Mesendoderm (in vitro differentiated cells): ENCODE measurements around the gene FARSA. TPM values are rescaled to one million over a fixed set of nuclear protein-coding genes. Genes with fewer than 3 reads are reported as not detected.

Experiments
- DNase-seq: peaks from one replicate; pipeline ENCODE4 v3.0.0; 2013
- H2AK5ac ChIP-seq: 2 replicates; pipeline ENCODE4 v1.6.1; 2013; ENCODE audit warnings: low read length, inconsistent platforms
- H2BK120ac ChIP-seq: 2 replicates; pipeline ENCODE4 v1.6.1; 2013; ENCODE audit warnings: low read depth, mild to moderate bottlenecking, low read length, moderate library complexity, mixed read lengths
- H2BK15ac ChIP-seq: replicated peaks from 2 replicates; pipeline ENCODE4 v1.6.1; 2013; ENCODE audit warnings: low read depth, mild to moderate bottlenecking, moderate library complexity
- H2BK5ac ChIP-seq: 2 replicates; pipeline ENCODE4 v1.6.1; 2013; ENCODE audit warnings: low read length, inconsistent platforms
- H3K18ac ChIP-seq: 2 replicates; pipeline ENCODE4 v1.6.1; 2013; ENCODE audit warnings: mild to moderate bottlenecking, low read length, mixed read lengths
- H3K23ac ChIP-seq: one replicate; pipeline ENCODE4 v1.6.1; 2013; ENCODE audit warnings: low read length
- H3K27ac ChIP-seq: 2 replicates; pipeline ENCODE4 v1.5.1; 2013; ENCODE audit warnings: low read depth, mild to moderate bottlenecking, inconsistent platforms, low read length, moderate library complexity
- H3K27me3 ChIP-seq: 2 replicates; pipeline ENCODE4 v1.6.1; 2013; ENCODE audit warnings: low read length, control low read depth, mild to moderate bottlenecking, inconsistent platforms; ENCODE audit not compliant: insufficient read depth, poor library complexity
- H3K36me3 ChIP-seq: 2 replicates; pipeline ENCODE4 v1.6.1; 2013; ENCODE audit warnings: low read length, inconsistent platforms; ENCODE audit not compliant: control insufficient read depth, insufficient read depth
- H3K4ac ChIP-seq: one replicate; pipeline ENCODE4 v1.6.1; 2013; ENCODE audit warnings: low read depth, mild to moderate bottlenecking, low read length, moderate library complexity
- H3K4me1 ChIP-seq: 2 replicates; pipeline ENCODE4 v1.6.1; 2013; ENCODE audit warnings: low read depth, low read length, inconsistent platforms; ENCODE audit not compliant: control insufficient read depth
- H3K4me2 ChIP-seq: 2 replicates; pipeline ENCODE4 v1.6.1; 2013; ENCODE audit warnings: low read length
- H3K4me3 ChIP-seq: 2 replicates; pipeline ENCODE4 v1.5.1; 2013; ENCODE audit warnings: mild to moderate bottlenecking, low read length
- H3K56ac ChIP-seq: one replicate; pipeline ENCODE4 v1.6.1; 2013; ENCODE audit warnings: low read length
- H3K79me1 ChIP-seq: 2 replicates; pipeline ENCODE4 v1.6.1; 2013; ENCODE audit warnings: low read length, inconsistent platforms
- H3K79me2 ChIP-seq: 2 replicates; pipeline ENCODE4 v1.6.1; 2013; ENCODE audit warnings: mild to moderate bottlenecking, low read length; ENCODE audit not compliant: control insufficient read depth, insufficient read depth
- H3K9ac ChIP-seq: 2 replicates; pipeline ENCODE4 v1.6.1; 2013; ENCODE audit warnings: low read length, inconsistent platforms
- H4K5ac ChIP-seq: one replicate; pipeline ENCODE4 v1.6.1; 2013; ENCODE audit warnings: low read length
- H4K8ac ChIP-seq: one replicate; pipeline ENCODE4 v1.6.1; 2013; ENCODE audit warnings: low read depth, mild to moderate bottlenecking, control low read depth, low read length, moderate library complexity
- WGBS: extraction: QIAGEN DNeasy Blood & Tissue Kit; methylation state at CpG from one replicate; pipeline ENCODE4 v1.1.7; 2013; ENCODE audit warnings: low lambda C conversion rate, missing lambda C conversion rate; ENCODE audit not compliant: insufficient coverage; ENCODE audit errors: extremely low coverage; 5-methylcytosine and 5-hydroxymethylcytosine counted together
- small RNA-seq: library from polyadenylated mRNA; stranded (forward); fragments of <200 nt; extraction: miRNeasy Mini kit (QIAGEN cat#:217004); gene quantifications from one replicate; pipeline ENCODE3, GENCODE V24; 2013; ENCODE audit not compliant: insufficient read depth

Gene FARSA

DNA sequence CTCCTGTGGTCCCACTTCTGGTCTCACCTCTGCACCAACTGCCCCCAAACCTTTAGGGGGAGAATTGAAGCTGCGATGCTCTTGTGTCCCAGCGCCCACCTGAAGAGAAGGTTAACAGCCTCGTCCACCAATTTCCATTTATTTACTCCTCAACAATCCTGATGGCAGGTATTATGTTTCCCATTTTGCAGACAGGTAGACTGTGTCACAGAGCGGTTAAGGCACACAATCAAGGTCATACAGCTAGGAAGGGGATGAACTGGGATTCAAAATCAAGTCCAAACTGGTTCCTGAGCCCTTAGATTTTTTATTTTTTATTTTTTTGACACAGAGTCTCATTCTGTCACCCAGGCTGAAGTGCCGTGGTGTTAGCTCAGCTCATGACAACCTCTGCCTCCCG, 58.4 kb downstream of the FARSA start:
- Histone ChIP-seq H2AK5ac (no peak overlapping the region), H3K4me1 (no peaks in the 10 kb centered on the region)
- no CpG with 5 or more reads among the region's 6 CpGs for WGBS

DNA sequence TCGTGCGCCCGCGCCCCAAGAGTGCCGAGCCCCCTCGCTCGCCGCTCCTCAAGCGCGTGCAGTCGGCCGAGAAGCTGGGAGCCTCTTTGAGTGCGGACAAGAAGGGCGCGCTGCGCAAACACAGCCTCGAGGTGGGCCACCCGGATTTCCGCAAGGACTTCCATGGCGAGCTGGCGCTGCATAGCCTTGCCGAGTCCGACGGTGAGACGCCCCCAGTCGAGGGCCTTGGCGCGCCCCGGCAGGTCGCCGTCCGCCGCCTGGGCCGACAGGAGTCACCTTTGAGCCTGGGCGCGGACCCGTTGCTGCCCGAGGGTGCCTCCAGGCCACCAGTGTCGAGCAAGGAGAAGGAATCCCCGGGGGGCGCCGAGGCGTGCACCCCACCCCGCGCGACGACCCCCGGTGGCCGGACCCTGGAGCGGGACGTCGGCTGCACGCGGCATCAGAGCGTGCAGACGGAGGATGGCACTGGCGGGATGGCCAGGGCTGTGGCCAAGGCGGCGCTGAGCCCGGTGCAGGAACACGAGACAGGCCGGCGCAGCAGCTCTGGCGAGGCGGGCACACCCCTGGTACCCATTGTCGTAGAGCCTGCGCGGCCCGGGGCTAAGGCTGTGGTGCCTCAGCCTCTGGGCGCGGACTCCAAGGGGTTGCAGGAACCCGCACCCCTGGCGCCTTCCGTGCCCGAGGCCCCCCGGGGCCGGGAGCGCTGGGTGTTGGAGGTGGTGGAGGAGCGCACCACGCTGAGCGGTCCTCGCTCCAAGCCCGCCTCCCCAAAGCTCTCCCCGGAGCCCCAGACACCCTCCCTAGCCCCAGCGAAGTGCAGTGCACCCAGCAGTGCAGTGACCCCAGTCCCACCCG, 59.4 kb downstream of the FARSA start:
- Histone ChIP-seq H3K79me1 (no peaks in the 10 kb centered on the region), H2AK5ac (no peak overlapping the region), H2BK15ac (no peak overlapping the region), H3K36me3 (no peaks in the 10 kb centered on the region), H2BK5ac (no peak overlapping the region), H3K4me3 (no peak overlapping the region), H3K9ac (no peak overlapping the region), H3K18ac (no peak overlapping the region), H3K4me2 (no peak overlapping the region), H2BK120ac (no peak overlapping the region), H3K79me2 (no peaks in the 10 kb centered on the region), H3K27me3 (no peaks in the 10 kb centered on the region), H3K27ac (no peak overlapping the region), H3K56ac (no peak overlapping the region), H4K8ac (no peak overlapping the region), H3K4ac (no peak overlapping the region), H3K4me1 (no peaks in the 10 kb centered on the region), H4K5ac (no peak overlapping the region), H3K23ac (no peak overlapping the region)
- no CpG with 5 or more reads among the region's 86 CpGs for WGBS
- DNase-seq: no peak

More for the DNA sequence above, 58.4 kb downstream of the FARSA start:
- no peak overlapping the region for H3K4me3 ChIP-seq
- no peak overlapping the region for H3K27ac ChIP-seq
- DNase-seq: no peak
- H3K27me3 ChIP-seq: no peaks in the 10 kb centered on the region
- H3K4me2 ChIP-seq: no peak overlapping the region
- no peak overlapping the region for H3K18ac ChIP-seq
- no peak overlapping the region for H3K56ac ChIP-seq
- H4K5ac ChIP-seq: no peak overlapping the region
- H3K79me2 ChIP-seq: no peaks in the 10 kb centered on the region
- no peaks in the 10 kb centered on the region for H3K79me1 ChIP-seq
- H3K4ac ChIP-seq: no peak overlapping the region
- H4K8ac ChIP-seq: no peak overlapping the region
- no peak overlapping the region for H3K9ac ChIP-seq
- no peak overlapping the region for H3K23ac ChIP-seq
- no peaks in the 10 kb centered on the region for H3K36me3 ChIP-seq
- no peak overlapping the region for H2BK120ac ChIP-seq
- H2BK5ac ChIP-seq: no peak overlapping the region
- H2BK15ac ChIP-seq: no peak overlapping the region

GRCh38 chr19:12872941-12873890, 60.3 kb downstream of the FARSA start:
- H3K4me1 ChIP-seq: no peaks in the 10 kb centered on the region
- H2BK15ac ChIP-seq: no peak overlapping the region
- H3K4me3 ChIP-seq: no peak overlapping the region
- no peak overlapping the region for H4K5ac ChIP-seq
- no peak overlapping the region for H3K18ac ChIP-seq
- H4K8ac ChIP-seq: no peak overlapping the region
- no peak overlapping the region for H2BK5ac ChIP-seq
- no peak overlapping the region for H3K27ac ChIP-seq
- H3K79me1 ChIP-seq: no peaks in the 10 kb centered on the region
- DNase-seq: peak; percentile 66
- no CpG with 5 or more reads among the region's 70 CpGs for WGBS
- H3K9ac ChIP-seq: no peak overlapping the region
- H3K79me2 ChIP-seq: no peaks in the 10 kb centered on the region
- H3K4ac ChIP-seq: no peak overlapping the region
- H3K27me3 ChIP-seq: no peaks in the 10 kb centered on the region
- H3K56ac ChIP-seq: no peak overlapping the region
- H2BK120ac ChIP-seq: no peak overlapping the region
- H3K36me3 ChIP-seq: no peaks in the 10 kb centered on the region
- no peak overlapping the region for H3K4me2 ChIP-seq
- H2AK5ac ChIP-seq: no peak overlapping the region
- H3K23ac ChIP-seq: no peak overlapping the region

Small RNAs within 50 kb of the gene (small RNA-seq; reads per million reads assigned to genes)
- gene MIR5695: not detected
- 2.1 reads per million, percentile 22 among the genes with 10 or more reads in this experiment for gene MIR6515
